Measurements from ENCODE around the gene P3R3URF. TPM values are rescaled to one million over a fixed set of nuclear protein-coding genes. Genes with fewer than 3 reads are reported as not detected.

P3R3URF gene
- polyA plus RNA-seq, 3 donors: not detected

GRCh38 chr1:46153228-46153627 is 23.1 kb downstream of the P3R3URF start:
- no peak for DNase-seq
- Mint-ChIP-seq H3K4me1 (no peaks in the 10 kb centered on the region), H3K4me3 (no peak overlapping the region), H3K27ac (no peak overlapping the region), H3K27me3 (ENCODE audit: low read depth in 3 of 3) (peaks cover 0 to 4% (median 2%) of the 10 kb centered on the region in 3 donors), H3K36me3 (no peaks in the 10 kb centered on the region), H3K9me3 (peaks cover 0 to 2% (median 0%) of the 10 kb centered on the region in 7 donors)
- Histone ChIP-seq H3K4me2 (replicated peaks; ENCODE audit: extremely low read depth, low read length, poor library complexity, severe bottlenecking) (no peak overlapping the region), H3K9ac (ENCODE audit: insufficient read depth, low read length, poor library complexity, severe bottlenecking) (no peak overlapping the region), H3K27me3 (ENCODE audit: control insufficient read depth in 2 of 2, insufficient read depth in 2 of 2, low read length in 2 of 2) (no peaks in the 10 kb centered on the region), H3K4me3 (replicated peaks in 1 of 3; ENCODE audit: low read depth in 2 of 3, low read length in 3 of 3) (no peak overlapping the region), H3K4me1 (ENCODE audit: control insufficient read depth in 1 of 2, insufficient read depth in 2 of 2, low read length in 2 of 2) (no peaks in the 10 kb centered on the region), H3K9me3 (replicated peaks in 1 of 2; ENCODE audit: control insufficient read depth in 1 of 2, insufficient read depth in 1 of 2, low read length in 2 of 2) (no peaks in the 10 kb centered on the region), H4K20me1 (ENCODE audit: insufficient read depth, low read length) (no peaks in the 10 kb centered on the region), H3K27ac (ENCODE audit: low read depth in 1 of 2, low read length in 2 of 2) (no peak overlapping the region), H3K36me3 (replicated peaks in 1 of 2; ENCODE audit: control insufficient read depth in 1 of 2, insufficient read depth in 2 of 2, low read length in 2 of 2) (no peaks in the 10 kb centered on the region), H3K79me2 (ENCODE audit: insufficient read depth, low read length) (no peaks in the 10 kb centered on the region), H2AFZ (ENCODE audit: insufficient read depth, low read depth, low read length, poor library complexity, severe bottlenecking) (no peak overlapping the region)
- TF ChIP-seq CTCF (IDR thresholded peaks at IDR 0.05): no peak
- intact Hi-C loops (cut with micrococcal nuclease): no loop called here
- no CpG with 5 or more reads among the region's 1 CpG for WGBS (ENCODE audit: insufficient coverage)

- WGBS (ENCODE audit: insufficient coverage): 97% methylated on average over 3 of the region's 3 CpGs
Observed at GRCh38 chr1:46152016-46152415, 24.3 kb downstream of the P3R3URF start.

More at GRCh38 chr1:46152016-46152415, 24.3 kb downstream of the P3R3URF start:
- Histone ChIP-seq H3K4me1 (ENCODE audit: control insufficient read depth in 1 of 2, insufficient read depth in 2 of 2, low read length in 2 of 2) (no peaks in the 10 kb centered on the region), H3K27me3 (ENCODE audit: control insufficient read depth in 2 of 2, insufficient read depth in 2 of 2, low read length in 2 of 2) (no peaks in the 10 kb centered on the region), H4K20me1 (ENCODE audit: insufficient read depth, low read length) (no peaks in the 10 kb centered on the region), H3K36me3 (replicated peaks in 1 of 2; ENCODE audit: control insufficient read depth in 1 of 2, insufficient read depth in 2 of 2, low read length in 2 of 2) (no peaks in the 10 kb centered on the region), H3K9ac (ENCODE audit: insufficient read depth, low read length, poor library complexity, severe bottlenecking) (no peak overlapping the region), H3K4me2 (replicated peaks; ENCODE audit: extremely low read depth, low read length, poor library complexity, severe bottlenecking) (no peak overlapping the region), H2AFZ (ENCODE audit: insufficient read depth, low read depth, low read length, poor library complexity, severe bottlenecking) (no peak overlapping the region), H3K9me3 (replicated peaks in 1 of 2; ENCODE audit: control insufficient read depth in 1 of 2, insufficient read depth in 1 of 2, low read length in 2 of 2) (no peaks in the 10 kb centered on the region), H3K79me2 (ENCODE audit: insufficient read depth, low read length) (no peaks in the 10 kb centered on the region), H3K4me3 (replicated peaks in 1 of 3; ENCODE audit: low read depth in 2 of 3, low read length in 3 of 3) (no peak overlapping the region), H3K27ac (ENCODE audit: low read depth in 1 of 2, low read length in 2 of 2) (no peak overlapping the region)
- intact Hi-C loops (cut with micrococcal nuclease): no loop called here
- H3K27me3 Mint-ChIP-seq (ENCODE audit: low read depth in 3 of 3): peaks cover 2 to 5% (median 4%) of the 10 kb centered on the region in 3 donors
- no peaks in the 10 kb centered on the region for H3K4me1 Mint-ChIP-seq
- no peak for TF ChIP-seq CTCF (IDR thresholded peaks at IDR 0.05)
- H3K36me3 Mint-ChIP-seq: no peaks in the 10 kb centered on the region
- H3K27ac Mint-ChIP-seq: no peak overlapping the region
- peaks cover 0 to 2% (median 0%) of the 10 kb centered on the region in 7 donors for H3K9me3 Mint-ChIP-seq
- DNase-seq: no peak
- H3K4me3 Mint-ChIP-seq: no peak overlapping the region
